ENCODE data around the gene CLMN. TPM values are rescaled to one million over a fixed set of nuclear protein-coding genes. Genes with fewer than 3 reads are reported as not detected.

CLMN gene
- total and polyA plus RNA-seq, 2 experiments from 2014 or later = 3.2 to 5.7 TPM

DNA sequence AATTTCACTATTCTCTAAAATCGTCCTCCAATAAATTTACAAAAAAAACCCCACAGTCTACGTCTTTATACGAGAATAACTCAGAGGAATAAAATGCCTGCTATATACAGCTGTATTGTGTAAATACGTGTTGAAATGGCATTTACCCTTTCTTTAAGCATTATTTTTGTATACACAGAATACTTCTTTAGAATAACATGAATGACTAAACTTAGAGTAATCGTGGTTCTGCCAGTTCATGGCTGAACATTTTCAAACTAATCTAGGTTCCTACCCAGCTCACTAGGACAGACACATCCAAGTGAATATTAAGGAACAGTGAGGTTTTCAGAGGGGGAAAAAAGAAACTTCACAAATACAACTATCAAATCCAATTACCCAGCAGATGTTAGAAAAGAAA, 186.9 kb downstream of the CLMN start:
- Histone ChIP-seq H3K4me1 (ENCODE audit: insufficient read depth) (peaks cover 11% of the 10 kb centered on the region), H3K27ac (ENCODE audit: low read depth) (no peak overlapping the region), H3K79me2 (replicated peaks; ENCODE audit: insufficient read depth) (peaks cover 62% of the 10 kb centered on the region), H3F3A (replicated peaks; ENCODE audit: low read depth) (no peaks in the 10 kb centered on the region), H3K36me3 (ENCODE audit: insufficient read depth) (peaks cover 6% of the 10 kb centered on the region; the same call in 1 of the 2 replicates), H3K4me2 (no peak overlapping the region), H3K27me3 (ENCODE audit: insufficient read depth) (no peaks in the 10 kb centered on the region), H3K9me2 (ENCODE audit: insufficient read depth) (no peaks in the 10 kb centered on the region), H4K20me1 (replicated peaks; ENCODE audit: insufficient read depth) (peaks cover 11% of the 10 kb centered on the region), H2AFZ (no peak overlapping the region), H3K4me3 (no peak overlapping the region)
- peaks cover 36% of the 10 kb centered on the region for H3K4me1 Mint-ChIP-seq
- H3K27ac Mint-ChIP-seq = no peak overlapping the region
- H3K36me3 Mint-ChIP-seq (ENCODE audit: low read depth) = peaks cover 14% of the 10 kb centered on the region; the same call in 2 of the 3 replicates
- TF ChIP-seq, protein P1, sequence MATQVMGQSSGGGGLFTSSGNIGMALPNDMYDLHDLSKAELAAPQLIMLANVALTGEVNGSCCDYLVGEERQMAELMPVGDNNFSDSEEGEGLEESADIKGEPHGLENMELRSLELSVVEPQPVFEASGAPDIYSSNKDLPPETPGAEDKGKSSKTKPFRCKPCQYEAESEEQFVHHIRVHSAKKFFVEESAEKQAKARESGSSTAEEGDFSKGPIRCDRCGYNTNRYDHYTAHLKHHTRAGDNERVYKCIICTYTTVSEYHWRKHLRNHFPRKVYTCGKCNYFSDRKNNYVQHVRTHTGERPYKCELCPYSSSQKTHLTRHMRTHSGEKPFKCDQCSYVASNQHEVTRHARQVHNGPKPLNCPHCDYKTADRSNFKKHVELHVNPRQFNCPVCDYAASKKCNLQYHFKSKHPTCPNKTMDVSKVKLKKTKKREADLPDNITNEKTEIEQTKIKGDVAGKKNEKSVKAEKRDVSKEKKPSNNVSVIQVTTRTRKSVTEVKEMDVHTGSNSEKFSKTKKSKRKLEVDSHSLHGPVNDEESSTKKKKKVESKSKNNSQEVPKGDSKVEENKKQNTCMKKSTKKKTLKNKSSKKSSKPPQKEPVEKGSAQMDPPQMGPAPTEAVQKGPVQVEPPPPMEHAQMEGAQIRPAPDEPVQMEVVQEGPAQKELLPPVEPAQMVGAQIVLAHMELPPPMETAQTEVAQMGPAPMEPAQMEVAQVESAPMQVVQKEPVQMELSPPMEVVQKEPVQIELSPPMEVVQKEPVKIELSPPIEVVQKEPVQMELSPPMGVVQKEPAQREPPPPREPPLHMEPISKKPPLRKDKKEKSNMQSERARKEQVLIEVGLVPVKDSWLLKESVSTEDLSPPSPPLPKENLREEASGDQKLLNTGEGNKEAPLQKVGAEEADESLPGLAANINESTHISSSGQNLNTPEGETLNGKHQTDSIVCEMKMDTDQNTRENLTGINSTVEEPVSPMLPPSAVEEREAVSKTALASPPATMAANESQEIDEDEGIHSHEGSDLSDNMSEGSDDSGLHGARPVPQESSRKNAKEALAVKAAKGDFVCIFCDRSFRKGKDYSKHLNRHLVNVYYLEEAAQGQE (IDR thresholded peaks at IDR 0.05; ENCODE audit: unreplicated experiment) = no peak
- TF ChIP-seq EZH2phosphoT487 (IDR thresholded peaks at IDR 0.05; ENCODE audit: unreplicated experiment) (no peak), JUNB (IDR thresholded peaks at IDR 0.05; ENCODE audit: unreplicated experiment) (no peak), ZNF114 (CRISPR knock-in tag; IDR thresholded peaks at IDR 0.05) (no peak), STAT1 (IDR thresholded peaks at IDR 0.05; ENCODE audit: unreplicated experiment) (no peak), EZH2 (IDR thresholded peaks at IDR 0.05; ENCODE audit: low read depth, unreplicated experiment) (no peak), ZNF331 (CRISPR knock-in tag; IDR thresholded peaks at IDR 0.05; ENCODE audit: low read depth) (no peak), NANOG (IDR thresholded peaks at IDR 0.05; ENCODE audit: borderline replicate concordance) (no peak), POLR2AphosphoS5 (IDR thresholded peaks at IDR 0.05; ENCODE audit: low read depth) (no peak), CREB1 (CRISPR knock-in tag; IDR thresholded peaks at IDR 0.05; ENCODE audit: low read depth) (no peak)
- TF ChIP-seq, protein P2, sequence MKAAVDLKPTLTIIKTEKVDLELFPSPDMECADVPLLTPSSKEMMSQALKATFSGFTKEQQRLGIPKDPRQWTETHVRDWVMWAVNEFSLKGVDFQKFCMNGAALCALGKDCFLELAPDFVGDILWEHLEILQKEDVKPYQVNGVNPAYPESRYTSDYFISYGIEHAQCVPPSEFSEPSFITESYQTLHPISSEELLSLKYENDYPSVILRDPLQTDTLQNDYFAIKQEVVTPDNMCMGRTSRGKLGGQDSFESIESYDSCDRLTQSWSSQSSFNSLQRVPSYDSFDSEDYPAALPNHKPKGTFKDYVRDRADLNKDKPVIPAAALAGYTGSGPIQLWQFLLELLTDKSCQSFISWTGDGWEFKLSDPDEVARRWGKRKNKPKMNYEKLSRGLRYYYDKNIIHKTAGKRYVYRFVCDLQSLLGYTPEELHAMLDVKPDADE (IDR thresholded peaks at IDR 0.05) = no peak
- TF ChIP-seq, protein P3, sequence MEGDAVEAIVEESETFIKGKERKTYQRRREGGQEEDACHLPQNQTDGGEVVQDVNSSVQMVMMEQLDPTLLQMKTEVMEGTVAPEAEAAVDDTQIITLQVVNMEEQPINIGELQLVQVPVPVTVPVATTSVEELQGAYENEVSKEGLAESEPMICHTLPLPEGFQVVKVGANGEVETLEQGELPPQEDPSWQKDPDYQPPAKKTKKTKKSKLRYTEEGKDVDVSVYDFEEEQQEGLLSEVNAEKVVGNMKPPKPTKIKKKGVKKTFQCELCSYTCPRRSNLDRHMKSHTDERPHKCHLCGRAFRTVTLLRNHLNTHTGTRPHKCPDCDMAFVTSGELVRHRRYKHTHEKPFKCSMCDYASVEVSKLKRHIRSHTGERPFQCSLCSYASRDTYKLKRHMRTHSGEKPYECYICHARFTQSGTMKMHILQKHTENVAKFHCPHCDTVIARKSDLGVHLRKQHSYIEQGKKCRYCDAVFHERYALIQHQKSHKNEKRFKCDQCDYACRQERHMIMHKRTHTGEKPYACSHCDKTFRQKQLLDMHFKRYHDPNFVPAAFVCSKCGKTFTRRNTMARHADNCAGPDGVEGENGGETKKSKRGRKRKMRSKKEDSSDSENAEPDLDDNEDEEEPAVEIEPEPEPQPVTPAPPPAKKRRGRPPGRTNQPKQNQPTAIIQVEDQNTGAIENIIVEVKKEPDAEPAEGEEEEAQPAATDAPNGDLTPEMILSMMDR (conservative IDR thresholded peaks at IDR 0.05; ENCODE audit: low read depth in 2 of 2) = no peak
- TF ChIP-seq, protein P4, sequence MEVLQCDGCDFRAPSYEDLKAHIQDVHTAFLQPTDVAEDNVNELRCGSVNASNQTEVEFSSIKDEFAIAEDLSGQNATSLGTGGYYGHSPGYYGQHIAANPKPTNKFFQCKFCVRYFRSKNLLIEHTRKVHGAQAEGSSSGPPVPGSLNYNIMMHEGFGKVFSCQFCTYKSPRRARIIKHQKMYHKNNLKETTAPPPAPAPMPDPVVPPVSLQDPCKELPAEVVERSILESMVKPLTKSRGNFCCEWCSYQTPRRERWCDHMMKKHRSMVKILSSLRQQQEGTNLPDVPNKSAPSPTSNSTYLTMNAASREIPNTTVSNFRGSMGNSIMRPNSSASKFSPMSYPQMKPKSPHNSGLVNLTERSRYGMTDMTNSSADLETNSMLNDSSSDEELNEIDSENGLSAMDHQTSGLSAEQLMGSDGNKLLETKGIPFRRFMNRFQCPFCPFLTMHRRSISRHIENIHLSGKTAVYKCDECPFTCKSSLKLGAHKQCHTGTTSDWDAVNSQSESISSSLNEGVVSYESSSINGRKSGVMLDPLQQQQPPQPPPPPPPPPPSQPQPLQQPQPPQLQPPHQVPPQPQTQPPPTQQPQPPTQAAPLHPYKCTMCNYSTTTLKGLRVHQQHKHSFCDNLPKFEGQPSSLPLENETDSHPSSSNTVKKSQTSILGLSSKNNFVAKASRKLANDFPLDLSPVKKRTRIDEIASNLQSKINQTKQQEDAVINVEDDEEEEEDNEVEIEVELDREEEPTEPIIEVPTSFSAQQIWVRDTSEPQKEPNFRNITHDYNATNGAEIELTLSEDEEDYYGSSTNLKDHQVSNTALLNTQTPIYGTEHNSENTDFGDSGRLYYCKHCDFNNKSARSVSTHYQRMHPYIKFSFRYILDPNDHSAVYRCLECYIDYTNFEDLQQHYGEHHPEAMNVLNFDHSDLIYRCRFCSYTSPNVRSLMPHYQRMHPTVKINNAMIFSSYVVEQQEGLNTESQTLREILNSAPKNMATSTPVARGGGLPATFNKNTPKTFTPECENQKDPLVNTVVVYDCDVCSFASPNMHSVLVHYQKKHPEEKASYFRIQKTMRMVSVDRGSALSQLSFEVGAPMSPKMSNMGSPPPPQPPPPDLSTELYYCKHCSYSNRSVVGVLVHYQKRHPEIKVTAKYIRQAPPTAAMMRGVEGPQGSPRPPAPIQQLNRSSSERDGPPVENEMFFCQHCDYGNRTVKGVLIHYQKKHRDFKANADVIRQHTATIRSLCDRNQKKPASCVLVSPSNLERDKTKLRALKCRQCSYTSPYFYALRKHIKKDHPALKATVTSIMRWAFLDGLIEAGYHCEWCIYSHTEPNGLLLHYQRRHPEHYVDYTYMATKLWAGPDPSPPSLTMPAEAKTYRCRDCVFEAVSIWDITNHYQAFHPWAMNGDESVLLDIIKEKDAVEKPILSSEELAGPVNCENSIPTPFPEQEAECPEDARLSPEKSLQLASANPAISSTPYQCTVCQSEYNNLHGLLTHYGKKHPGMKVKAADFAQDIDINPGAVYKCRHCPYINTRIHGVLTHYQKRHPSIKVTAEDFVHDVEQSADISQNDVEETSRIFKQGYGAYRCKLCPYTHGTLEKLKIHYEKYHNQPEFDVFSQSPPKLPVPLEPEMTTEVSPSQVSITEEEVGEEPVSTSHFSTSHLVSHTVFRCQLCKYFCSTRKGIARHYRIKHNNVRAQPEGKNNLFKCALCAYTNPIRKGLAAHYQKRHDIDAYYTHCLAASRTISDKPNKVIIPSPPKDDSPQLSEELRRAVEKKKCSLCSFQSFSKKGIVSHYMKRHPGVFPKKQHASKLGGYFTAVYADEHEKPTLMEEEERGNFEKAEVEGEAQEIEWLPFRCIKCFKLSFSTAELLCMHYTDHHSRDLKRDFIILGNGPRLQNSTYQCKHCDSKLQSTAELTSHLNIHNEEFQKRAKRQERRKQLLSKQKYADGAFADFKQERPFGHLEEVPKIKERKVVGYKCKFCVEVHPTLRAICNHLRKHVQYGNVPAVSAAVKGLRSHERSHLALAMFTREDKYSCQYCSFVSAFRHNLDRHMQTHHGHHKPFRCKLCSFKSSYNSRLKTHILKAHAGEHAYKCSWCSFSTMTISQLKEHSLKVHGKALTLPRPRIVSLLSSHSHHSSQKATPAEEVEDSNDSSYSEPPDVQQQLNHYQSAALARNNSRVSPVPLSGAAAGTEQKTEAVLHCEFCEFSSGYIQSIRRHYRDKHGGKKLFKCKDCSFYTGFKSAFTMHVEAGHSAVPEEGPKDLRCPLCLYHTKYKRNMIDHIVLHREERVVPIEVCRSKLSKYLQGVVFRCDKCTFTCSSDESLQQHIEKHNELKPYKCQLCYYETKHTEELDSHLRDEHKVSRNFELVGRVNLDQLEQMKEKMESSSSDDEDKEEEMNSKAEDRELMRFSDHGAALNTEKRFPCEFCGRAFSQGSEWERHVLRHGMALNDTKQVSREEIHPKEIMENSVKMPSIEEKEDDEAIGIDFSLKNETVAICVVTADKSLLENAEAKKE (CRISPR knock-in tag; IDR thresholded peaks at IDR 0.05) = no peak
- no peaks in the 10 kb centered on the region for H3K9me3 Mint-ChIP-seq
- H3K27me3 Mint-ChIP-seq (ENCODE audit: insufficient read depth, low read depth, poor library complexity) = no peaks in the 10 kb centered on the region
- no peak for ATAC-seq
- no peak overlapping the region for H3K4me3 Mint-ChIP-seq
- DNase-seq (ENCODE audit: low spot score) = no peak
